ENCODE data around the gene UBE2F. TPM values are rescaled to one million over a fixed set of nuclear protein-coding genes. Genes with fewer than 3 reads are reported as not detected.

Gene UBE2F
- total RNA-seq, 2 donors from 2014 or later = 45.2 to 73.2 TPM

DNA sequence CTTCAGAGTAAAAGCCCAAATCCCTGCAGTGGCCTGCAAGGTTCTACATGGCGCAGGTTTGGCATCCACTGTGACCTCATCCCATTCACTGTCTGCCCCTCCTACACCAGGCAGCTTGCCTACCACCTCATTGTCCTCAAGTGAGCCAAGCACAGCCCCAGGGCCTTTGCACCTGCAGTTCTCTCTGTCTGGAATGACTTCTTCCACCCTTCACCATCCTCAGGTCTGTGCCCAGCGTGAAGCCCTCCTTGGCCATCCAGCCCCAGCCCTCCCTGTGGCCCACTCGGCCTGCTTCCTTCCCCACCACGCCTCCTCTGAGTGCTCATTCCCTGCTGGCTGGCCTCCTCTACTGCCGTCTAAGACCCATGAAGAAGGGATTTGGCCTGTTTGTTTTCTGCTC is 32.6 kb upstream of the UBE2F start:
- no peaks in the 10 kb centered on the region for H3K4me1 ChIP-seq (replicated peaks)
- TF ChIP-seq POLR2AphosphoS5 (IDR thresholded peaks at IDR 0.05) = no peak
- TF ChIP-seq, protein P1, sequence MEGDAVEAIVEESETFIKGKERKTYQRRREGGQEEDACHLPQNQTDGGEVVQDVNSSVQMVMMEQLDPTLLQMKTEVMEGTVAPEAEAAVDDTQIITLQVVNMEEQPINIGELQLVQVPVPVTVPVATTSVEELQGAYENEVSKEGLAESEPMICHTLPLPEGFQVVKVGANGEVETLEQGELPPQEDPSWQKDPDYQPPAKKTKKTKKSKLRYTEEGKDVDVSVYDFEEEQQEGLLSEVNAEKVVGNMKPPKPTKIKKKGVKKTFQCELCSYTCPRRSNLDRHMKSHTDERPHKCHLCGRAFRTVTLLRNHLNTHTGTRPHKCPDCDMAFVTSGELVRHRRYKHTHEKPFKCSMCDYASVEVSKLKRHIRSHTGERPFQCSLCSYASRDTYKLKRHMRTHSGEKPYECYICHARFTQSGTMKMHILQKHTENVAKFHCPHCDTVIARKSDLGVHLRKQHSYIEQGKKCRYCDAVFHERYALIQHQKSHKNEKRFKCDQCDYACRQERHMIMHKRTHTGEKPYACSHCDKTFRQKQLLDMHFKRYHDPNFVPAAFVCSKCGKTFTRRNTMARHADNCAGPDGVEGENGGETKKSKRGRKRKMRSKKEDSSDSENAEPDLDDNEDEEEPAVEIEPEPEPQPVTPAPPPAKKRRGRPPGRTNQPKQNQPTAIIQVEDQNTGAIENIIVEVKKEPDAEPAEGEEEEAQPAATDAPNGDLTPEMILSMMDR (IDR thresholded peaks at IDR 0.05) = no peak
- no peak for TF ChIP-seq POLR2A (IDR thresholded peaks at IDR 0.05)
- no peaks in the 10 kb centered on the region for H3K36me3 ChIP-seq
- WGBS = 94% methylated on average over 5 of the region's 5 CpGs
- intact Hi-C loops (cut with DNase I) = no loop called here
- no peak for DNase-seq (ENCODE audit: low spot score)
- no peaks in the 10 kb centered on the region for H3K27me3 ChIP-seq (replicated peaks; ENCODE audit: insufficient read depth)
- H3K9me3 ChIP-seq = no peaks in the 10 kb centered on the region
- H3K4me3 ChIP-seq = no peak overlapping the region
- H3K27ac ChIP-seq = no peak overlapping the region

DNA sequence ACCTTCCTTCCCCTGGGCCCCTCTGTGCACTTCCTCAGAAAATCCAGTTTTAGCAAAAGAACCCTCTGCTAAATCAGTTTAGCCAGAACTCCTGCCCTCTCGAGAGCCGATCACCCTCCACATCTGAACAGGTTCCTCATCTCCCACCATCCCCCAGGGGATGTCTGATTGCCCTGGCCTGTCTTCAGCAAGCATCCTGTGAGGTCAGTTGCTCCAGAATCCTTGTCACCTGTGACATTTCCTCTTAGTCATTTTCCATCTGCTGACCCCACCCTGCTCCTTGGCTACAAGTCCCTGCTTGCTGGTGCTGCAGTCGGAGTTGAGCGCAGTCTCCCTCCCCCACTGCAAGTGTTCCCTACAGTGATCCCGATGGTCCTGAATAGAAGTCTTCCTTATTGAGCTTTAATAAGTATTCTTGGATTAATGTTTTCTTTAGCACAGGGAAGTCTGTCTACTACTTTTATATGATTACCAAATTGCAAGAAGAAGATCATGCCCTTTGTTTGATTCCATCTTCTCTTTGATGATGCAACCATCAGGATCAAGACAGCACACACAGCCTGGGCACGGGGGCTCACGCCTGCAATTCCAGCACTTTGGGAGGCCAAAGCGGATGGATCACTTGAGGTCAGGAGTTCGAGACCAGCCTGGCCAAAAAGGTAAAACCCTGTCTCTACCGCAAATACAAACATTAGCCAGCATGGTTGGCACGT is 30.9 kb upstream of the UBE2F start:
- Histone ChIP-seq H3K36me3 (no peaks in the 10 kb centered on the region), H3K9me3 (no peaks in the 10 kb centered on the region), H3K27me3 (replicated peaks; ENCODE audit: insufficient read depth) (no peaks in the 10 kb centered on the region), H3K4me1 (replicated peaks) (no peaks in the 10 kb centered on the region), H3K27ac (no peak overlapping the region), H3K4me3 (no peak overlapping the region)
- DNase-seq (ENCODE audit: low spot score) = no peak
- TF ChIP-seq POLR2A (IDR thresholded peaks at IDR 0.05) (no peak), POLR2AphosphoS5 (IDR thresholded peaks at IDR 0.05) (no peak)
- TF ChIP-seq, protein P1 (IDR thresholded peaks at IDR 0.05) = no peak
- intact Hi-C loops (cut with DNase I) = no loop called here
- WGBS = 64% methylated on average over 11 of the region's 11 CpGs

DNA sequence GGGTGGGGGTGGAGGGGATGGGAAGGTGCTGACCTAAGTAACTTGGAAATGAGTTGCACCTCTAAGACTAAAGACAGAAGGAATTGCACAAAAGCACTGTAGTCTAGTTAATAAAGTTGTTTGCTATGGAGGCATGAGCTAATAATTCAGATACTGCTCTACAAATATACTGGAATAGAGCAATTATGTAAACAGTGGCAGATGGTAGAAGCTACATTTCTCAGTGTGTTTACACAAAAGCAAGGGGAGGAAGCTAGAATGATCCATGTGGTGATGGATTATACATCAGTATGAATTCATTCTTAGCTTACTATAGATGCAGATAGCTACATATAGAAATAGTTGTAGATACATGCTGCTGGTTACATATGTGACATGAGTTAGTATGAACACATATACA is 27.6 kb upstream of the UBE2F start:
- H3K4me1 ChIP-seq (replicated peaks) = no peaks in the 10 kb centered on the region
- H3K27me3 ChIP-seq (replicated peaks; ENCODE audit: insufficient read depth) = no peaks in the 10 kb centered on the region
- DNase-seq (ENCODE audit: low spot score) = no peak
- intact Hi-C loops (cut with DNase I) = no loop called here
- TF ChIP-seq POLR2AphosphoS5 (IDR thresholded peaks at IDR 0.05) = no peak
- TF ChIP-seq, protein P1 (IDR thresholded peaks at IDR 0.05) = no peak
- TF ChIP-seq POLR2A (IDR thresholded peaks at IDR 0.05) = no peak
- H3K36me3 ChIP-seq = no peaks in the 10 kb centered on the region
- H3K27ac ChIP-seq = no peak overlapping the region
- no peaks in the 10 kb centered on the region for H3K9me3 ChIP-seq
- no peak overlapping the region for H3K4me3 ChIP-seq

DNA sequence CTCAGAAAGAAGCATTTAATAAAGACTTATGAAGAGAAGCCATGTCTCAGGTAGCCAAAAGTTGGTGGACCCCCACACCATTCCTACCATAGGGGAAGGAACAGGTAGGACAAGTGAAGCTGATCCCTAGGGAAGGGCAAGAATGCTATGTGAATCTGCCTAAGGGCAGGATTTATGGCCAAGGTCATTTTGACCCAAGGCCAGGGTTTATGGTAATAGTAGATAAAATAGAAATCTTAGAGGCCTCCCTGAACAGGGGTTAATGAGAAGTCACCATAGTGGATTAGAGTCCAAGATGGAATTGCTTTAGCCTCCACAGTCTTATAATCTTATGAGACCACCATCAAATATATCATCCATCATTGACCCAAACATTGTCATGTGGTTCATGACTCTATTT is 26.0 kb upstream of the UBE2F start:
- no peak overlapping the region for H3K27ac ChIP-seq
- no peaks in the 10 kb centered on the region for H3K36me3 ChIP-seq
- TF ChIP-seq POLR2A (IDR thresholded peaks at IDR 0.05) (no peak), POLR2AphosphoS5 (IDR thresholded peaks at IDR 0.05) (no peak)
- TF ChIP-seq, protein P1 (IDR thresholded peaks at IDR 0.05) = no peak
- intact Hi-C loops (cut with DNase I) = no loop called here
- H3K4me1 ChIP-seq (replicated peaks) = no peaks in the 10 kb centered on the region
- H3K27me3 ChIP-seq (replicated peaks; ENCODE audit: insufficient read depth) = no peaks in the 10 kb centered on the region
- DNase-seq (ENCODE audit: low spot score) = no peak
- no peaks in the 10 kb centered on the region for H3K9me3 ChIP-seq
- no peak overlapping the region for H3K4me3 ChIP-seq

DNA sequence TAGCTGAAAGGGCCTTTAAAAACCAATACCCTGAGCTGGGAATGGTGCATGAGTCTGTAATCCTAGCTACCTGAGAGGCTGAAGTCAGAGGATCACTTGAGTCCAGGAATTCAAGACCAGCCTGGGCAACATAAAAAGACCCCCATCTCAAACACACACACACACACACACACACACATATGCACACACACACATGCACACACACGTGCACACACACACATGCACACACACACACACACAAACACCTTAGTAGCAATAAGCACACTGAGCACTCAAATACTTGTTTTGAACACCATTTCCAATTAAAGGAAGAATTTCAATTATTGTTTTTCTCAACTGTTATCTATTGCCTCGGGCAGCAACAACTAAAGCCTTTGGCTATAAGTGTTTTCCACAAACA is 25.6 kb upstream of the UBE2F start:
- Histone ChIP-seq H3K36me3 (no peaks in the 10 kb centered on the region), H3K9me3 (no peaks in the 10 kb centered on the region), H3K4me3 (no peak overlapping the region), H3K27me3 (replicated peaks; ENCODE audit: insufficient read depth) (no peaks in the 10 kb centered on the region), H3K4me1 (replicated peaks) (no peaks in the 10 kb centered on the region), H3K27ac (no peak overlapping the region)
- intact Hi-C loops (cut with DNase I) = no loop called here
- TF ChIP-seq POLR2AphosphoS5 (IDR thresholded peaks at IDR 0.05) (no peak), POLR2A (IDR thresholded peaks at IDR 0.05) (no peak)
- TF ChIP-seq, protein P1 (IDR thresholded peaks at IDR 0.05) = no peak
- DNase-seq (ENCODE audit: low spot score) = no peak
- WGBS = 86% methylated on average over 2 of the region's 2 CpGs
